Loucy (cell line): ENCODE measurements around the gene PRR7.

Source experiments
- H2AFZ ChIP-seq: fragments of 200-600 bp; sonication (generic); 2 replicates; pipeline ENCODE4 v1.6.0; 2016; ENCODE audit warnings: antibody characterized with exemption, mild to moderate bottlenecking, low read length, moderate library complexity
- H3F3A ChIP-seq: fragments of 200-600 bp; 2 replicates; pipeline ENCODE4 v1.6.0; 2016; ENCODE audit warnings: antibody characterized with exemption, low read depth, mild to moderate bottlenecking
- H3K27me3 ChIP-seq: fragments of 200-600 bp; sonication (generic); 2 replicates; pipeline ENCODE4 v1.6.1; 2014; ENCODE audit warnings: low read length, mild to moderate bottlenecking; ENCODE audit not compliant: insufficient read depth, poor library complexity, severe bottlenecking
- H3K36me3 ChIP-seq: fragments of 200-600 bp; sonication (generic); 2 replicates; pipeline ENCODE4 v1.6.1; 2016; ENCODE audit warnings: low read length; ENCODE audit not compliant: insufficient read depth
- H3K4me1 ChIP-seq: fragments of 200-600 bp; sonication (generic); 2 replicates; pipeline ENCODE4 v1.5.1; 2014; ENCODE audit warnings: low read length, mild to moderate bottlenecking; ENCODE audit not compliant: insufficient read depth, poor library complexity, severe bottlenecking
- H3K4me2 ChIP-seq: fragments of 200-600 bp; sonication (generic); 2 replicates; pipeline ENCODE4 v1.6.0; 2014; ENCODE audit warnings: antibody characterized with exemption, low read length, low read depth, mild to moderate bottlenecking; ENCODE audit not compliant: poor library complexity, severe bottlenecking
- H3K4me3 ChIP-seq: fragments of 200-600 bp; sonication (generic); 2 replicates; pipeline ENCODE4 v1.5.1; 2014; ENCODE audit warnings: low read length, mild to moderate bottlenecking, mixed read lengths; ENCODE audit not compliant: poor library complexity, severe bottlenecking
- H3K79me2 ChIP-seq: fragments of 200-600 bp; sonication (generic); 2 replicates; pipeline ENCODE4 v1.6.1; 2014; ENCODE audit warnings: low read length; ENCODE audit not compliant: insufficient read depth
- H3K9ac ChIP-seq: fragments of 200-600 bp; sonication (generic); 2 replicates; pipeline ENCODE4 v1.6.0; 2014; ENCODE audit warnings: mild to moderate bottlenecking, low read depth, low read length, moderate library complexity; ENCODE audit not compliant: poor library complexity, severe bottlenecking
- H3K9me2 ChIP-seq: fragments of 200-600 bp; sonication (generic); replicated peaks from 2 replicates; pipeline ENCODE4 v1.6.1; 2016; ENCODE audit warnings: low read depth, low read length, mixed read lengths
- H3K9me3 ChIP-seq: fragments of 200-600 bp; sonication (generic); 2 replicates; pipeline ENCODE4 v1.6.1; 2014; ENCODE audit warnings: mild to moderate bottlenecking, antibody characterized with exemption, low read length, low read depth; ENCODE audit not compliant: insufficient read depth
- H4K20me1 ChIP-seq: fragments of 200-600 bp; sonication (generic); 2 replicates; pipeline ENCODE4 v1.6.0; 2014; ENCODE audit warnings: antibody characterized with exemption, low read length, mild to moderate bottlenecking; ENCODE audit not compliant: insufficient read depth, poor library complexity, severe bottlenecking
- CTCF ChIP-seq: fragments of 200-600 bp; sonication (generic); conservative IDR thresholded peaks from 2 replicates; pipeline ENCODE4 v1.5.1; 2014; ENCODE audit warnings: mild to moderate bottlenecking, antibody characterized with exemption, low read length
- EZH2phosphoT487 ChIP-seq: fragments of 200-600 bp; IDR thresholded peaks from 2 replicates; pipeline ENCODE4 v1.6.1; 2018; ENCODE audit warnings: antibody characterized with exemption, mild to moderate bottlenecking, moderate library complexity, borderline replicate concordance

PRR7 gene

GRCh38 chr5:177409043-177409801 lies 37.4 kb upstream of the PRR7 start, which contains the start of gene F12:
Gene F12, minus strand, starts transcription at chr5:177409564. Its CDS starts 37 bp downstream, at chr5:177409527.
- H3K9ac ChIP-seq, result no peak within 1 kb of the TSS
- H3K4me3 ChIP-seq, result no peak within 1 kb of the TSS
- peaks cover 29% of the 10 kb centered on the region for H3K4me1 ChIP-seq
- no peaks in the 10 kb centered on the region for H4K20me1 ChIP-seq
- no peaks in the 10 kb centered on the region for H3K9me2 ChIP-seq
- no peak within 1 kb of the TSS for H2AFZ ChIP-seq
- no peaks in the 10 kb centered on the region for H3F3A ChIP-seq
- no peaks in the 10 kb centered on the region for H3K79me2 ChIP-seq
- no peaks in the 10 kb centered on the region for H3K36me3 ChIP-seq
- H3K9me3 ChIP-seq, result no peaks in the 10 kb centered on the region
- no peak within 1 kb of the TSS for H3K4me2 ChIP-seq
- no peaks in the 10 kb centered on the region for H3K27me3 ChIP-seq
- TF ChIP-seq CTCF (no peak), EZH2phosphoT487 (no peak)

- H3K9me3 ChIP-seq, result no peaks in the 10 kb centered on the region
Measured at GRCh38 chr5:177410575-177410974, 36.0 kb upstream of the PRR7 start.

GRCh38 chr5:177412603-177413233 lies 33.9 kb upstream of the PRR7 start:
- no peak overlapping the region for H2AFZ ChIP-seq
- H3K27me3 ChIP-seq, result no peaks in the 10 kb centered on the region
- no peaks in the 10 kb centered on the region for H3K9me3 ChIP-seq
- H3F3A ChIP-seq, result no peaks in the 10 kb centered on the region
- TF ChIP-seq EZH2phosphoT487 (no peak), CTCF (no peak)
- no peaks in the 10 kb centered on the region for H3K9me2 ChIP-seq
- H3K36me3 ChIP-seq, result no peaks in the 10 kb centered on the region
- H3K4me1 ChIP-seq, result peaks cover 8% of the 10 kb centered on the region
- no peaks in the 10 kb centered on the region for H4K20me1 ChIP-seq
- H3K79me2 ChIP-seq, result no peaks in the 10 kb centered on the region
- H3K4me2 ChIP-seq, result no peak overlapping the region
- no peak overlapping the region for H3K9ac ChIP-seq
- H3K4me3 ChIP-seq, result no peak overlapping the region

More at GRCh38 chr5:177410575-177410974, 36.0 kb upstream of the PRR7 start:
- Histone ChIP-seq H2AFZ (no peak overlapping the region), H3K9me2 (no peaks in the 10 kb centered on the region), H3K4me1 (peaks cover 18% of the 10 kb centered on the region), H3K79me2 (no peaks in the 10 kb centered on the region), H3K9ac (no peak overlapping the region), H4K20me1 (no peaks in the 10 kb centered on the region), H3K36me3 (no peaks in the 10 kb centered on the region), H3K27me3 (no peaks in the 10 kb centered on the region), H3F3A (no peaks in the 10 kb centered on the region), H3K4me2 (peak overlapping the region; percentile 24), H3K4me3 (no peak overlapping the region)
- no peak for TF ChIP-seq CTCF
- no peak for TF ChIP-seq EZH2phosphoT487
